Common myeloid progenitor, CD34-positive (primary cell): ENCODE measurements around the gene HMCN2.

Experiments used
- CTCF ChIA-PET: fragments of 350-600 bp; sonication (Branson Sonifier 250); formaldehyde crosslinking; loops from one replicate; lab custom pipeline; 2021; ENCODE audit warnings: antibody characterized with exemption; lab: Charles Lee
- POLR2A ChIA-PET: fragments of 350-600 bp; sonication (Branson Sonifier 250); formaldehyde crosslinking; loops from one replicate; lab custom pipeline; 2021; ENCODE audit warnings: antibody characterized with exemption; lab: Charles Lee
- DNase-seq, 3 donors: peaks; one replicate each; pipeline versions ENCODE4 v3.0.0 to v3.0.0-alpha.2; 2013
- H3K27ac ChIP-seq, 2 experiments: 1 replicate in 1 of 2; 2 replicates in 1 of 2; pipeline ENCODE4 v1.7.0; 2013; ENCODE audit warnings: inconsistent platforms in 2 of 2, low read length in 2 of 2, mild to moderate bottlenecking in 2 of 2, low read depth in 1 of 2, moderate library complexity in 1 of 2; ENCODE audit not compliant: severe bottlenecking in 2 of 2, insufficient read depth in 1 of 2, poor library complexity in 1 of 2
- H3K27me3 ChIP-seq, 5 experiments: replicated peaks in 2 of 5; 1 replicate in 3 of 5; 2 replicates in 2 of 5; pipeline versions ENCODE4 v1.6.1 to v1.7.0; 2013; ENCODE audit warnings: low read length in 4 of 5, mild to moderate bottlenecking in 2 of 5, moderate library complexity in 2 of 5, inconsistent platforms in 1 of 5; ENCODE audit not compliant: insufficient read depth in 5 of 5, control insufficient read depth in 4 of 5
- H3K36me3 ChIP-seq, 4 experiments: 1 replicate in 2 of 4; 2 replicates in 2 of 4; pipeline versions ENCODE4 v1.6.1 to v1.7.0; 2013; ENCODE audit warnings: low read length in 3 of 4, control low read depth in 1 of 4, mild to moderate bottlenecking in 1 of 4; ENCODE audit not compliant: control insufficient read depth in 4 of 4, insufficient read depth in 4 of 4
- H3K4me1 ChIP-seq, 4 experiments: 1 replicate in 3 of 4; 2 replicates in 1 of 4; pipeline versions ENCODE4 v1.6.1 to v1.7.1; 2013; ENCODE audit warnings: low read length in 3 of 4, mild to moderate bottlenecking in 3 of 4, control low read depth in 1 of 4, inconsistent platforms in 1 of 4, moderate library complexity in 1 of 4; ENCODE audit not compliant: control insufficient read depth in 4 of 4, insufficient read depth in 4 of 4; ENCODE audit errors: control extremely low read depth in 1 of 4
- H3K4me3 ChIP-seq, 7 experiments: 1 replicate in 4 of 7; 2 replicates in 3 of 7; pipeline versions ENCODE4 v1.5.1 to v1.7.0; 2013; ENCODE audit warnings: mild to moderate bottlenecking in 7 of 7, low read length in 6 of 7, moderate library complexity in 6 of 7, inconsistent platforms in 2 of 7, low read depth in 2 of 7, control low read depth in 1 of 7; ENCODE audit not compliant: insufficient read depth in 4 of 7, control insufficient read depth in 1 of 7; ENCODE audit errors: extremely low read depth in 1 of 7
- H3K9me3 ChIP-seq, 5 experiments: 1 replicate in 4 of 5; 2 replicates in 1 of 5; pipeline versions ENCODE4 v1.6.1 to v1.7.1; 2013; ENCODE audit warnings: low read length in 4 of 5, mild to moderate bottlenecking in 2 of 5, inconsistent platforms in 1 of 5, low read depth in 1 of 5, moderate library complexity in 1 of 5; ENCODE audit not compliant: control insufficient read depth in 4 of 5, insufficient read depth in 2 of 5; ENCODE audit errors: control extremely low read depth in 1 of 5
- WGBS: methylation state at CpG from one replicate; pipeline ENCODE4 v1.1.5; 2013; ENCODE audit not compliant: insufficient coverage; 5-methylcytosine and 5-hydroxymethylcytosine counted together

The HMCN2 gene

DNA sequence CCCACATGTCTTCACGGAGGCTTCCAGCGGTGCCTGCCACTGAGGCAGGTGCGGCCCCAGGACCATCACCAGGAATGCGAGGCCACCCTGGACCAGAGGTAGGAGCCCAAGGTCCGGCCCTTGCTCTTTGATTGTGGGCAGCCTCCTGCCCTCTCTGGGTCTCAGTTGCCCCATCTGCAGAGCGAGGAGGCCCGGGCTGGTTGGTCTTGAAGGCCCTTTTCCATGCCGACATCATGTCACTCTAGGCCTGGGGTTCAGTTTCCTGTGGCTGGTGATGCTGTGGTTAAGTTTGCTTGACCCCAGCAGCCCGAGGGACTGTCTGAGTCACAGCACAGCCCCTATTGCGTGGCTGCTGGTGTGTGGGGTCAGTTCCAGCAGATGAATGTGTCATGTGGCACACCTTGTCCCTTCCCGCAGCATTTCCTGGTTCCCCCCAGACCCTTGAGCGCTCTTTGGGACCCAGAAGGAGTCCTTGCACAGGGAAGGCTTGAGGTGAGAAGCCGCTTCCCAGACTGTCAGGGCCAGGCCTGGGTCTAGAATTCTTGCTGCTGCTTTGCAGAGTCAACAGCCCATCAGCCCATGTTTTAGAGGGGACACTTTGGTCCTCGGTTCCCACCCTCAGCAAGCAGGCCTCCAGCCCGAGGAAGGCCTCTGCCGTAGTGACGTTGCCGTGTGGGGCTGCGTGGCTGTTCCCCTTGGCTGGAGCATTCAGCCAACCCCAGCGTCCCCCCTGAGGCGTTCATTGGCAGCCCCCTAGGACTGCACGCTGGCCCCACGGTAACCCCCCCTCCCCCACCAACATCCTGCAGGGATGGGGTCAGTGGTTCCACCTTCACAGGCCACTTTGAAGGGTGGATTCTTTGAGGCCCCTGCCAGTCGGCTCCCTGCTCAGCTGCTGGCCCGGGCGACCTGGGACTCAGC is 31.0 kb upstream of the HMCN2 start:
- CTCF ChIA-PET = interaction anchor here (5.7 kb wide), 1 partner anchor 128 kb away, joined by 61 read pairs; no protein-coding TSS in a partner anchor
- WGBS = 97% methylated on average over 22 of the region's 26 CpGs
- POLR2A ChIA-PET = no interaction called here
- H3K9me3 ChIP-seq = no peaks in the 10 kb centered on the region
- no peak for DNase-seq
- no peaks in the 10 kb centered on the region for H3K27me3 ChIP-seq
- no peak overlapping the region for H3K4me3 ChIP-seq
- no peaks in the 10 kb centered on the region for H3K36me3 ChIP-seq
- H3K27ac ChIP-seq = no peak overlapping the region
- H3K4me1 ChIP-seq = peaks cover 0 to 6% (median 2%) of the 10 kb centered on the region in 4 experiments

DNA sequence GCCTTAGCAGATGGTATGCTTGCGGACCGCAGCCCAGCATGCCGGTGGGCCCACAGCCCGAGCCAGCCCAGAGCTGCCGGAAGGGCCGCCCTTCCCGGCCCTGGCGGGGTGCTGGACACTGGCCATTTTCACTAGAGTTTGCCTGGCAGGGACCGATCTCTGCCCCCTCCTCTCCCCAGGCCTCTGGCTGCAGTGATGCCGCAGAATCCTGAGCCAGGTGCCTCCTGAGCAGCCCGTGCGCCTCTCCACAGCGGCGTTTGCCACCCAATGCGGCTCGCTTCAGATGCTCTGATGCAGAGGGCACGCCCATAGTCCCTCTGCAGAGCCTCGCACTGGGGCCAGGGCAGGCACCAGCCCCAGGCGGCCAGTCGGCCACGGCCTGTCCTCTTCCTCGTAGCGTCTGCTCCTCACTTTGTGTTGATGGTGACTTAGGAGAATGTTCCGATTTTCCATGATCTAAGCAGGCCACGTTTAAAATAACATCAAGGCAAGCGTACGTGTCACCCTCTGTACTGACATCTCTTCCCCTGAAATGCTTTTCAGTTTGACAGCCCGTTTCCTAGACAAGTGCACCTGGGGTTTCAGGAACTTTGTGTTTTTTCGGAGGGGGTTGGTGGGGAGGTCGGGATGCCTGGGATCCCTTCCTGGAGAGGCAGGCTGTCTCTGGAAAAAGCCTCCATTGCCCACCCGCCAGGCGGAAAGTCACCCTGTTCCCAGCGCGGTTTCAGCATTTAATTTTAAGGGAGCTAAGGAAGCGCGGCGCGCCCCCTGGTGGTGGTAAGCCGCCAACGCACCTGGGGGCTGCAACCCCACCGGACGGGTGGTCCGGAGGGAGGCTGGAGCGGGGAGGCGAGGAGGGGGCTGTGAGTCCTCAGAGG is 29.8 kb upstream of the HMCN2 start:
- Histone ChIP-seq H3K9me3 (no peaks in the 10 kb centered on the region), H3K4me3 (peak overlapping the region in 3 of 7 experiments; percentile 12 to 62 (median 35)), H3K36me3 (no peaks in the 10 kb centered on the region), H3K27ac (no peak overlapping the region), H3K27me3 (no peaks in the 10 kb centered on the region), H3K4me1 (peaks cover 0 to 8% (median 2%) of the 10 kb centered on the region in 4 experiments)
- WGBS = 55% methylated on average over 35 of the region's 45 CpGs
- DNase-seq = peak; percentile 47 to 72 (median 65)
- ChIA-PET POLR2A (no interaction called here), CTCF (interaction anchor here (0.7 to 5.7 kb wide), 3 partner anchors 17 to 130 kb away, joined by 3 to 61 read pairs (median 4); no protein-coding TSS in a partner anchor)

DNA sequence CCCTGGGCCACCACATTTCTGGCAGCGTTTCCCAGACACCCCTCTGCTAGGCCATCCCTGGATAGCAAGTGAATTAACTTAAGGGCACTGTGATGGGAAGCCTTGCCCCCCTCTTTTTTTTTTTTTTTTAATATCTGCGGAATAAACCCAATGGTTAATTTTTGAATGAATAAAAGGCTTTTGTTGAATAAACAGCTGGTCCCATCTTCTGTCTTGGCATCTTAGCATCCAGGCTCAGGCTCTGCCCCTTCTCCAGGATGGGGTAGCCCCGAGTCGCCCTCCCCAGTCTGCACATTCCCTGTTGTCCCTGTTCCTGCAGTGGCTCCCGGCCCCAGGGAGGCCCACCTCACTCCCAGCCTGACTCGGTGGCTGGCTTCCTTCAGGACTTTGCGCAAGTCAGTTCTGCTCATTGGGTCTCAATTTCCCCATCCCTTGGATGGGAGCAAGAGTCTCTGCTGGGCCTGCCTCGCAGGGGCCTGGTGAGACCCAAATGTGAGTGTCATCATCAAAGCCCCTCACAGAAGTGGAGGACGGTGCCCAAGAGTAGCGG is 29.0 kb upstream of the HMCN2 start:
- no peak for DNase-seq
- Histone ChIP-seq H3K27me3 (no peaks in the 10 kb centered on the region), H3K4me1 (peaks cover 0 to 11% (median 5%) of the 10 kb centered on the region in 4 experiments), H3K36me3 (no peaks in the 10 kb centered on the region), H3K4me3 (peak overlapping the region in 1 of 7 experiments; percentile 35), H3K27ac (no peak overlapping the region), H3K9me3 (no peaks in the 10 kb centered on the region)
- CTCF ChIA-PET = interaction anchor here (0.7 to 5.7 kb wide), 3 partner anchors 16 to 130 kb away, joined by 3 to 61 read pairs (median 4); no protein-coding TSS in a partner anchor
- 69% methylated on average over 5 of the region's 10 CpGs for WGBS
- POLR2A ChIA-PET = no interaction called here

DNA sequence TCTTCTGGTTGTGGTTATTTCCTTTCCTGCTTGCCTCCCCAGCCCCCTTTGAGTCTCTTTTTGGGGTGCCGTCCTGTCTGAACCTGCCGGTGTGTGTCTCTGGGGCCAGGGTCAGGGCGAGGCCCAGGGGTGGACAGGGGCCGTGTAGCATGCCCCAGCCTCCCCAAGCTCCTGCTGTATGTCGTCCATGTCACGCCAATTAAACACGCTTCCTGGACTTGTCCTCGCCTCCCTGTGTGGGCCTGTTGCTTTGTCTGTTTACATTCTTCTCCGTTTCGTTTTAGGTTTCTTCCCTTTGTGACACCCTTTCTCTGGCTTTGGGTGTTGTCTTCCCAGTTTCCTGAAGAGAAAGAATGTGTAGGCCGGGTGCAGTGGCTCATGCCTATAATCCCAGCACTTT is 28.5 kb upstream of the HMCN2 start:
- CTCF ChIA-PET = interaction anchor here (0.7 to 5.7 kb wide), 4 partner anchors 9 to 131 kb away, joined by 3 to 61 read pairs (median 4); no protein-coding TSS in a partner anchor
- no peak for DNase-seq
- no peaks in the 10 kb centered on the region for H3K27me3 ChIP-seq
- no peaks in the 10 kb centered on the region for H3K9me3 ChIP-seq
- peaks cover 0 to 11% (median 5%) of the 10 kb centered on the region in 4 experiments for H3K4me1 ChIP-seq
- H3K36me3 ChIP-seq = no peaks in the 10 kb centered on the region
- POLR2A ChIA-PET = no interaction called here
- WGBS = 92% methylated on average over 11 of the region's 11 CpGs
- H3K4me3 ChIP-seq = no peak overlapping the region
- H3K27ac ChIP-seq = no peak overlapping the region

DNA sequence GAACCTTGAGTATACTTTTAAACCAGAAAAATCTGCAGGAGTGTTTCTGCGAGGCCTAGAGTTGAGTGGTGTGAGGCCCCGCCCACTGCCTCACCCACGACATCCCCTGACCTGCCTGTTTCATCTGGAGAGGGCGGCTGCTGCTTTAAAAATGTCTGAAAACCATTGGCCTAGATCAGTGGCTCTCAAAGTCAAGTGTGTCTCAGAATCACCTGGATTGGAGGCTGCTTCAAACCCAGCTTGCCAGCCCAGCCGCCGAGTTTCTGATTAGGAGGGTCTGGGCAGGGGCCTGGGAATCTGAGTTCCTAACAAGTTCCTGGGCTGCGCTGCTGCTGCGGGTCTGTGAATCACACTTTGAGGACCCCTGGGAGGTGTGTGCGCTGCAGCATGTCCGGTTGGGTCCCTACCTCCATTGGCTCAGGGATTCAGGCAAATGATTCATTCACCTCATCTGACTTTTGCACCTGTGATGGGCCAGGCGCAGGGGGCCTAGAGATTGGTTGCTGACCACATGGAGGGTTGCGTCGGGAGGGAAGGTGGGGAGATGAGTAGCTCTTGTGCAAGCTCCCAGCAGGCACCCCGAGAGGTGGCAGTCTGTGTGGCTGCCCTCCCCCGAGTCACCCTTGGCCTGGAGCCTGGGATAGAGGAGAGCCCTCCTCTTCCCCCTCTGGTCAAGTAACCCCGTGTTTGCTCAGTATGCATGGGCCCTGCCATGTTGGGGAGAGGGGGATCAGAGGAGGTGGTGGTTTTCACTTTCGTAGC is 27.6 kb upstream of the HMCN2 start:
- no peaks in the 10 kb centered on the region for H3K9me3 ChIP-seq
- peaks cover 0 to 14% (median 6%) of the 10 kb centered on the region in 4 experiments for H3K4me1 ChIP-seq
- H3K36me3 ChIP-seq = no peaks in the 10 kb centered on the region
- no peak overlapping the region for H3K4me3 ChIP-seq
- 88% methylated on average over 16 of the region's 17 CpGs for WGBS
- H3K27ac ChIP-seq = no peak overlapping the region
- ChIA-PET POLR2A (no interaction called here), CTCF (interaction anchor here (0.6 to 5.7 kb wide), 8 partner anchors 8 to 711 kb away, joined by 3 to 61 read pairs (median 4); no protein-coding TSS in a partner anchor)
- DNase-seq = no peak
- no peaks in the 10 kb centered on the region for H3K27me3 ChIP-seq

DNA sequence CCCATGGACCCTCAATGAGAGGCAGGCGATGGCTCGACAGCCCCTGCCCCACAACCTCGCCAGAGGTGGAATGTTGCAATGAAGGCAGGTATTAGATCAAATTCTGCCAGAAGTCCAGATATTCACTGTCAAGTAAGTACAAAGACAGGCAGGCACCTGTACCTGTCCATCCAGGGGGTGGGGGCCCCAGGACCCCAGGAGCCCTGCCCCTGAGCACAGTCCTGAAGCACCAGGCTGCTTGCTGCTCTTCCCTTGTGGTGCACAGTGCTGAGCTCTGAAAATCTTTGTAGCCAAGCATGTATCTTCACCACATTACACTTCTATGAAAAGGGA is 26.2 kb upstream of the HMCN2 start:
- Histone ChIP-seq H3K27ac (no peak overlapping the region), H3K4me3 (no peak overlapping the region), H3K27me3 (no peaks in the 10 kb centered on the region), H3K4me1 (peaks cover 0 to 18% (median 9%) of the 10 kb centered on the region in 4 experiments), H3K36me3 (no peaks in the 10 kb centered on the region), H3K9me3 (no peaks in the 10 kb centered on the region)
- 96% methylated on average over 3 of the region's 3 CpGs for WGBS
- ChIA-PET CTCF (interaction anchor here (1.8 to 5.7 kb wide), 3 partner anchors 10 to 133 kb away, joined by 4 to 61 read pairs (median 7); no protein-coding TSS in a partner anchor), POLR2A (no interaction called here)
- DNase-seq = no peak
